Measurements from ENCODE around the gene CALY. TPM values are rescaled to one million over a fixed set of nuclear protein-coding genes. Genes with fewer than 3 reads are reported as not detected.
A peak's percentile ranks its signal among the peaks of the same experiment; 100 is the strongest.

The CALY gene
- total and polyA plus RNA-seq, 2 experiments from 2014 or later: 12.3 to 16.3 TPM

GRCh38 chr10:133292919-133293809 lies 43.5 kb downstream of the CALY start:
- peaks cover 50% of the 10 kb centered on the region for H3K36me3 ChIP-seq
- no peak for TF ChIP-seq CTCF (IDR thresholded peaks at IDR 0.05; ENCODE audit: low read depth, low read length)

GRCh38 chr10:133289761-133290160 lies 46.9 kb downstream of the CALY start:
- Histone ChIP-seq H3K27me3 (no peaks in the 10 kb centered on the region), H3K9me3 (ENCODE audit: low read depth) (no peaks in the 10 kb centered on the region), H3K4me3 (no peak overlapping the region), H3K27ac (no peak overlapping the region), H3K4me1 (ENCODE audit: low read depth) (no peaks in the 10 kb centered on the region), H3K36me3 (peaks cover 32% of the 10 kb centered on the region)
- no peak for DNase-seq (ENCODE audit: low read depth in 1 of 2, low spot score in 1 of 2)
- no peak for TF ChIP-seq CTCF (IDR thresholded peaks at IDR 0.05; ENCODE audit: low read depth, low read length)

More at GRCh38 chr10:133292919-133293809, 43.5 kb downstream of the CALY start:
- peak in 1 of 2 donors; percentile 48 for DNase-seq (ENCODE audit: low read depth in 1 of 2, low spot score in 1 of 2)
- Histone ChIP-seq H3K4me1 (ENCODE audit: low read depth) (no peaks in the 10 kb centered on the region), H3K9me3 (ENCODE audit: low read depth) (no peaks in the 10 kb centered on the region), H3K27ac (no peak overlapping the region), H3K27me3 (no peaks in the 10 kb centered on the region), H3K4me3 (no peak overlapping the region)

GRCh38 chr10:133287832-133288500 lies 48.7 kb downstream of the CALY start:
- no peaks in the 10 kb centered on the region for H3K27me3 ChIP-seq
- H3K9me3 ChIP-seq (ENCODE audit: low read depth): no peaks in the 10 kb centered on the region
- H3K27ac ChIP-seq: no peak overlapping the region
- no peak for DNase-seq (ENCODE audit: low read depth in 1 of 2, low spot score in 1 of 2)
- TF ChIP-seq CTCF (IDR thresholded peaks at IDR 0.05; ENCODE audit: low read depth, low read length): no peak
- no peak overlapping the region for H3K4me3 ChIP-seq
- H3K36me3 ChIP-seq: peaks cover 36% of the 10 kb centered on the region
- H3K4me1 ChIP-seq (ENCODE audit: low read depth): no peaks in the 10 kb centered on the region

GRCh38 chr10:133286366-133286765 lies 50.3 kb downstream of the CALY start:
- H3K27ac ChIP-seq: no peak overlapping the region
- no peaks in the 10 kb centered on the region for H3K9me3 ChIP-seq (ENCODE audit: low read depth)
- no peak for TF ChIP-seq CTCF (IDR thresholded peaks at IDR 0.05; ENCODE audit: low read depth, low read length)
- H3K27me3 ChIP-seq: no peaks in the 10 kb centered on the region
- H3K36me3 ChIP-seq: peaks cover 38% of the 10 kb centered on the region
- no peak for DNase-seq (ENCODE audit: low read depth in 1 of 2, low spot score in 1 of 2)
- H3K4me1 ChIP-seq (ENCODE audit: low read depth): no peaks in the 10 kb centered on the region
- no peak overlapping the region for H3K4me3 ChIP-seq

GRCh38 chr10:133285217-133285616 lies 51.5 kb downstream of the CALY start:
- DNase-seq (ENCODE audit: low read depth in 1 of 2, low spot score in 1 of 2): no peak
- Histone ChIP-seq H3K9me3 (ENCODE audit: low read depth) (no peaks in the 10 kb centered on the region), H3K36me3 (peaks cover 32% of the 10 kb centered on the region), H3K4me3 (no peak overlapping the region), H3K27me3 (no peaks in the 10 kb centered on the region), H3K4me1 (ENCODE audit: low read depth) (no peaks in the 10 kb centered on the region), H3K27ac (no peak overlapping the region)
- TF ChIP-seq CTCF (IDR thresholded peaks at IDR 0.05; ENCODE audit: low read depth, low read length): no peak
